IMR-90 (cell line): Measurements from ENCODE around the gene PM20D1. TPM values are rescaled to one million over a fixed set of nuclear protein-coding genes. Genes with fewer than 3 reads are reported as not detected.
"Not testable (repeated sequence)": the region's sequence is repeated elsewhere in the genome, so short reads cannot be mapped to it uniquely, and the experiment has no call there.

Source experiments
- ATAC-seq: fragments of 200-7000 bp; cut with Tn5 transposase; 2 replicates; pipeline ENCODE4 v1.9.1; 2020; ENCODE audit warnings: low read depth, mild to moderate bottlenecking, moderate library complexity
- BruUV-seq: library from RNA; stranded (reverse); fragments of 400-500 nt; replicated peaks from 2 replicates; lab custom pipeline; 2021; lab: Mats Ljungman, UMichigan
- CTCF ChIA-PET: fragments of 300-600 bp; formaldehyde crosslinking; extraction: SDS; loops from one replicate; lab custom pipeline; 2021; ENCODE audit warnings: antibody characterized with exemption; lab: Yijun Ruan, JAX
- POLR2A ChIA-PET: fragments of 300-600 bp; sonication (Branson Sonifier 250); formaldehyde crosslinking; loops from one replicate; lab custom pipeline; 2022; ENCODE audit warnings: antibody characterized with exemption; ENCODE audit not compliant: unreplicated experiment; lab: Charles Lee
- DNase-seq: peaks from one replicate; pipeline ENCODE4 v3.0.0; 2013
- H2AFZ ChIP-seq: replicated peaks from 2 replicates; pipeline ENCODE3; 2013; ENCODE audit warnings: low read length, mild to moderate bottlenecking; ENCODE audit not compliant: poor library complexity
- H2AK5ac ChIP-seq: 2 replicates; pipeline ENCODE4 v1.6.1; 2013; ENCODE audit warnings: low read depth, low read length, inconsistent platforms
- H2AK9ac ChIP-seq: replicated peaks from 2 replicates; pipeline ENCODE3; 2013; ENCODE audit warnings: mild to moderate bottlenecking, low read depth, low read length, moderate library complexity; ENCODE audit not compliant: poor library complexity
- H2BK120ac ChIP-seq: 2 replicates; pipeline ENCODE4 v1.6.1; 2013; ENCODE audit warnings: low read depth, low read length, inconsistent platforms
- H2BK15ac ChIP-seq: 3 replicates; pipeline ENCODE4 v1.6.1; 2013; ENCODE audit warnings: low read depth, low read length, inconsistent platforms
- H2BK20ac ChIP-seq: 2 replicates; pipeline ENCODE4 v1.6.1; 2013; ENCODE audit warnings: low read depth, mild to moderate bottlenecking, inconsistent platforms, low read length, moderate library complexity
- H2BK5ac ChIP-seq: 2 replicates; pipeline ENCODE4 v1.6.1; 2013; ENCODE audit warnings: mild to moderate bottlenecking, low read depth, low read length, inconsistent platforms; ENCODE audit not compliant: poor library complexity, severe bottlenecking
- H3K14ac ChIP-seq: replicated peaks from 2 replicates; pipeline ENCODE4 v1.6.1; 2013; ENCODE audit warnings: low read depth, low read length, inconsistent platforms
- H3K18ac ChIP-seq: 2 replicates; pipeline ENCODE4 v1.6.1; 2013; ENCODE audit warnings: low read depth, low read length, control low read depth
- H3K23ac ChIP-seq: 2 replicates; pipeline ENCODE4 v1.6.1; 2013; ENCODE audit warnings: low read depth, low read length, inconsistent platforms
- H3K27ac ChIP-seq: 2 replicates; pipeline ENCODE4 v1.5.1; 2013; ENCODE audit warnings: mild to moderate bottlenecking, control low read depth, low read length; ENCODE audit not compliant: insufficient read depth
- H3K27me3 ChIP-seq: 2 replicates; pipeline ENCODE4 v1.6.1; 2013; ENCODE audit warnings: low read length; ENCODE audit not compliant: control insufficient read depth, insufficient read depth
- H3K36me3 ChIP-seq: 2 replicates; pipeline ENCODE4 v1.6.1; 2013; ENCODE audit warnings: low read length, mixed read lengths; ENCODE audit not compliant: control insufficient read depth, insufficient read depth
- H3K4ac ChIP-seq: 2 replicates; pipeline ENCODE4 v1.6.1; 2013; ENCODE audit warnings: low read depth, low read length, inconsistent platforms
- H3K4me1 ChIP-seq: 2 replicates; pipeline ENCODE4 v1.6.1; 2013; ENCODE audit warnings: low read length, mixed read lengths; ENCODE audit not compliant: control insufficient read depth, insufficient read depth
- H3K4me2 ChIP-seq: 2 replicates; pipeline ENCODE4 v1.6.1; 2013; ENCODE audit warnings: low read depth, mild to moderate bottlenecking, control low read depth, low read length, moderate library complexity
- H3K4me3 ChIP-seq: 2 replicates; pipeline ENCODE4 v1.5.1; 2013; ENCODE audit warnings: low read depth, mild to moderate bottlenecking, control low read depth, low read length, moderate library complexity; ENCODE audit not compliant: insufficient read depth
- H3K56ac ChIP-seq: 2 replicates; pipeline ENCODE4 v1.6.1; 2013; ENCODE audit warnings: low read length, inconsistent platforms; ENCODE audit not compliant: insufficient read depth; ENCODE audit errors: extremely low read depth
- H3K79me1 ChIP-seq, 2 experiments: 2 replicates each; pipeline ENCODE4 v1.6.1; 2013; ENCODE audit warnings: low read length in 2 of 2, inconsistent platforms in 1 of 2, low read depth in 1 of 2
- H3K9ac ChIP-seq: 2 replicates; pipeline ENCODE4 v1.6.1; 2013; ENCODE audit warnings: low read depth, low read length, control low read depth
- H3K9me1 ChIP-seq: 2 replicates; pipeline ENCODE4 v1.6.1; 2013; ENCODE audit warnings: low read length, inconsistent platforms; ENCODE audit not compliant: insufficient read depth
- H3K9me3 ChIP-seq: 2 replicates; pipeline ENCODE4 v1.6.1; 2013; ENCODE audit warnings: low read length; ENCODE audit not compliant: control insufficient read depth, insufficient read depth
- H4K20me1 ChIP-seq: 2 replicates; pipeline ENCODE4 v1.6.1; 2013; ENCODE audit warnings: low read length, inconsistent platforms; ENCODE audit not compliant: insufficient read depth
- H4K5ac ChIP-seq: 2 replicates; pipeline ENCODE4 v1.6.1; 2013; ENCODE audit warnings: mild to moderate bottlenecking, low read depth, low read length, control low read depth
- H4K8ac ChIP-seq, 2 experiments: 2 replicates each; pipeline ENCODE4 v1.6.1; 2013; ENCODE audit warnings: low read depth in 2 of 2, low read length in 2 of 2, control low read depth in 1 of 2, inconsistent platforms in 1 of 2
- H4K91ac ChIP-seq: 2 replicates; pipeline ENCODE4 v1.6.1; 2013; ENCODE audit warnings: low read depth, low read length, inconsistent platforms; ENCODE audit not compliant: insufficient read depth
- BHLHE40 ChIP-seq: fragments of 150-350 bp; IDR thresholded peaks from 2 replicates; pipeline ENCODE4 v1.6.1; 2016; ENCODE audit warnings: mild to moderate bottlenecking, low read depth, low read length
- WGBS, 2 experiments: methylation state at CpG; one replicate each; pipeline versions ENCODE4 v1.1.5 to v1.1.7; 2013; ENCODE audit warnings: missing lambda C conversion rate in 2 of 2; ENCODE audit not compliant: insufficient read length in 1 of 2; ENCODE audit errors: extremely low coverage in 2 of 2; 5-methylcytosine and 5-hydroxymethylcytosine counted together
- dilution Hi-C: fragments of 300-500 bp; cut with HindIII; formaldehyde crosslinking; loops from one replicate; pipeline ENCODE4 v1.14.3; 2018; ENCODE audit warnings: low sequenced_read_pairs; ENCODE audit not compliant: unreplicated experiment
- in situ Hi-C: fragments of 300-500 bp; cut with MboI; formaldehyde crosslinking; loops from 3 replicates; pipeline ENCODE4 v1.14.3; 2019; ENCODE audit warnings: low sequenced_read_pairs, inconsistent platforms, mixed read lengths
- intact Hi-C: fragments of 100-400 bp; cut with micrococcal nuclease; formaldehyde crosslinking; loops from 2 replicates; pipeline ENCODE4 v1.10.0; 2022
- polyA plus RNA-seq, 3 experiments: library from polyadenylated mRNA; depleted of rRNA; stranded (reverse); fragments of >200 nt; gene quantifications; 2 replicates each; pipeline ENCODE4 v1.2.3, GENCODE V29; 2012; ENCODE audit warnings: low replicate concordance in 1 of 3
- total RNA-seq: library from RNA; depleted of rRNA; stranded (reverse); fragments of >200 nt; gene quantifications from 2 replicates; pipeline ENCODE4 v1.2.3, GENCODE V29; 2012

PM20D1 gene
- total and polyA plus RNA-seq, 2 of the 4 experiments (the other 2 are of a cell fraction) = not detected

GRCh38 chr1:205889706-205890105, 39.8 kb upstream of the PM20D1 start:
- H3K9ac ChIP-seq, H3K79me1 ChIP-seq, POLR2A ChIA-PET, H3K27me3 ChIP-seq, dilution Hi-C loops, H2AK9ac ChIP-seq, H3K36me3 ChIP-seq, H4K20me1 ChIP-seq, H3K9me3 ChIP-seq, BruUV-seq, in situ Hi-C loops, CTCF ChIA-PET, H3K4me1 ChIP-seq, H3K9me1 ChIP-seq, H3K4me3 ChIP-seq: not testable (repeated sequence)
- Histone ChIP-seq H3K23ac (peak overlapping the region; percentile 95; the same call in 1 of the 2 replicates), H3K18ac (peak overlapping the region; percentile 92; the same call in 1 of the 2 replicates), H2BK20ac (peak overlapping the region; percentile 99), H3K56ac (peak overlapping the region; percentile 74; the same call in 1 of the 2 replicates), H3K4me2 (peak overlapping the region; percentile 18; the same call in 1 of the 2 replicates), H3K14ac (peak overlapping the region; percentile 97), H2AK5ac (0 out of 2 replicates have a peak overlapping the region, but pooled peaks have one; percentile 89), H2BK15ac (peak overlapping the region; percentile 88; the same call in 2 of the 3 replicates), H2AFZ (peak overlapping the region; percentile 41), H4K5ac (peak overlapping the region; percentile 80; the same call in 1 of the 2 replicates), H2BK5ac (peak overlapping the region; percentile 95), H4K91ac (peak overlapping the region; percentile 97), H4K8ac (peak overlapping the region; percentile 70 to 92; a peak in 3 of 4 replicates), H3K27ac (peak overlapping the region; percentile 75), H3K4ac (peak overlapping the region; percentile 99; the same call in 1 of the 2 replicates), H2BK120ac (peak overlapping the region; percentile 99)
- TF ChIP-seq BHLHE40 = peak; percentile 23; the same call in 1 of the 2 replicates
- ATAC-seq (peak; percentile 97), DNase-seq (peak; percentile 75)
- intact Hi-C loops = loop anchor here (5.0 kb wide), 1 partner anchor 77 kb away; the partner anchor contains the start of gene SLC41A1
- WGBS, 2 experiments = no CpG with 5 or more reads among the region's 3 CpGs

GRCh38 chr1:205889006-205889405, 39.1 kb upstream of the PM20D1 start:
- H3K4me3 ChIP-seq, ATAC-seq, H3K4me1 ChIP-seq, H3K9me1 ChIP-seq, H3K27me3 ChIP-seq, BruUV-seq, H4K20me1 ChIP-seq, CTCF ChIA-PET, H3K36me3 ChIP-seq, H2AFZ ChIP-seq, H3K4me2 ChIP-seq, H3K79me1 ChIP-seq, dilution Hi-C loops, H3K9ac ChIP-seq, DNase-seq, POLR2A ChIA-PET, H2AK9ac ChIP-seq, H3K9me3 ChIP-seq, intact Hi-C loops, in situ Hi-C loops: not testable (repeated sequence)
- H2AK5ac ChIP-seq = peak overlapping the region; percentile 80
- peak overlapping the region; percentile 96 for H2BK20ac ChIP-seq
- 91 to 100% methylated on average over 1 of the region's 4 CpGs for WGBS, 2 experiments
- peak overlapping the region; percentile 35 for H3K23ac ChIP-seq
- peak overlapping the region; percentile 54 for H3K4ac ChIP-seq
- H3K56ac ChIP-seq = peak overlapping the region; percentile 17; the same call in 1 of the 2 replicates
- H3K14ac ChIP-seq = peak overlapping the region; percentile 22
- H3K27ac ChIP-seq = peak overlapping the region; percentile 66
- peak overlapping the region; percentile 74 for H4K91ac ChIP-seq
- H3K18ac ChIP-seq = peak overlapping the region; percentile 71; the same call in 1 of the 2 replicates
- H2BK15ac ChIP-seq = peak overlapping the region; percentile 42; the same call in 2 of the 3 replicates
- H4K8ac ChIP-seq = peak overlapping the region; percentile 70; a peak in 3 of 4 replicates
- peak overlapping the region; percentile 93 for H2BK120ac ChIP-seq
- peak overlapping the region; percentile 83 for H2BK5ac ChIP-seq
- H4K5ac ChIP-seq = peak overlapping the region; percentile 83; the same call in 1 of the 2 replicates
